Testis (tissue), 3 donors: ENCODE measurements around the gene SLC35D2. TPM values are rescaled to one million over a fixed set of nuclear protein-coding genes. Genes with fewer than 3 reads are reported as not detected.

Source experiments
- DNase-seq: peaks from one replicate; pipeline ENCODE4 v3.0.0-alpha.2; 2019
- H3K27ac ChIP-seq, 2 donors: fragments of 200-600 bp; sonication (generic); one replicate each; pipeline ENCODE4 v1.5.1; 2019
- H3K27me3 ChIP-seq: fragments of 200-600 bp; sonication (generic); one replicate; pipeline ENCODE4 v1.5.1; 2019
- H3K36me3 ChIP-seq: fragments of 200-600 bp; sonication (generic); one replicate; pipeline ENCODE4 v1.5.1; 2017; ENCODE audit warnings: low read depth; ENCODE audit errors: missing control alignments
- H3K4me1 ChIP-seq: fragments of 200-600 bp; sonication (generic); one replicate; pipeline ENCODE4 v1.5.1; 2019
- H3K4me3 ChIP-seq, 2 donors: fragments of 200-600 bp; sonication (generic); one replicate each; pipeline ENCODE4 v1.5.1; 2017 to 2019
- H3K9me3 ChIP-seq: fragments of 200-600 bp; sonication (generic); one replicate; pipeline ENCODE4 v1.5.1; 2017
- POLR2A ChIP-seq: fragments of 450-650 bp; IDR thresholded peaks from one replicate; pipeline ENCODE4 v1.6.1; 2017; ENCODE audit warnings: antibody characterized with exemption, mild to moderate bottlenecking, moderate library complexity
- WGBS, 2 donors: methylation state at CpG; one replicate each; pipeline ENCODE4 v1.1.5; 2018; 5-methylcytosine and 5-hydroxymethylcytosine counted together
- intact Hi-C: fragments of 100-400 bp; cut with DNase I; formaldehyde crosslinking; loops from one replicate; pipeline ENCODE4 v1.15.1; 2023; ENCODE audit warnings: low total_unique reads
- polyA plus RNA-seq: library from polyadenylated mRNA; stranded (reverse); fragments of 350-450 nt; fragmentation: Illumina TruSeq; extraction: RNeasy Lipid Tissue Mini Kit (QIAGEN cat#74804); gene quantifications from one replicate; pipeline ENCODE4 v1.2.3, GENCODE V29; 2014; ENCODE audit warnings: low read depth, low replicate concordance; ENCODE audit not compliant: insufficient read depth
- total RNA-seq, 2 donors: library from RNA; depleted of rRNA; stranded (reverse); fragments of >200 nt; gene quantifications; one replicate each; pipeline ENCODE4 v1.2.3, GENCODE V29; 2016
- TF ChIP-seq, protein P1 (sequence below), 3 experiments: fragments of 450-650 bp in 2 of 3; fragments of 200-600 bp in 1 of 3; sonication (generic) in 1 of 3; IDR thresholded peaks; one replicate each; pipeline ENCODE4 v1.5.1; 2016 to 2019; ENCODE audit warnings: antibody characterized with exemption in 3 of 3, mild to moderate bottlenecking in 2 of 3, moderate library complexity in 1 of 3

SLC35D2 gene
- total and polyA plus RNA-seq, 3 donors from 2014 or later = 18.4 to 34.2 (median 26.5) TPM

DNA sequence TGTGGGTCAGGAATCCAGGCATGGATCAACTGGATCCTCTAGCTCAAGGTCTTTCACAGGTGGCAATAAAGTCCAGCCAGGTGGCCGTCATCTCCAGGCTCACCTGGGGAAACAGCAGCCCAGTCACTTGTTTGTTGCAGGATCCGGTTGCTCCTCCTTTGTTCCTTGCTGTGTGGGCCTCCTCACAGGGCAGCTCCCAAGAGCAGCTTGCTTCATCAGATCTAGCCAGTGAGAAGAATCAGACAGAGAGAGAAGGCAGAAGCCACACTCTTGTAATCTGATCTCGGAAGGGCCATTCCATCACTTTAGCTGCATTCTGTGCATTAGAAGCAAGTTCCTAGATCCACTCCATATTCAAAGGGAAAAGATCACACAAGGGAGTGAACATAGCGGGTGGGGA lies 78.3 kb downstream of the SLC35D2 start:
- TF ChIP-seq, protein P1, sequence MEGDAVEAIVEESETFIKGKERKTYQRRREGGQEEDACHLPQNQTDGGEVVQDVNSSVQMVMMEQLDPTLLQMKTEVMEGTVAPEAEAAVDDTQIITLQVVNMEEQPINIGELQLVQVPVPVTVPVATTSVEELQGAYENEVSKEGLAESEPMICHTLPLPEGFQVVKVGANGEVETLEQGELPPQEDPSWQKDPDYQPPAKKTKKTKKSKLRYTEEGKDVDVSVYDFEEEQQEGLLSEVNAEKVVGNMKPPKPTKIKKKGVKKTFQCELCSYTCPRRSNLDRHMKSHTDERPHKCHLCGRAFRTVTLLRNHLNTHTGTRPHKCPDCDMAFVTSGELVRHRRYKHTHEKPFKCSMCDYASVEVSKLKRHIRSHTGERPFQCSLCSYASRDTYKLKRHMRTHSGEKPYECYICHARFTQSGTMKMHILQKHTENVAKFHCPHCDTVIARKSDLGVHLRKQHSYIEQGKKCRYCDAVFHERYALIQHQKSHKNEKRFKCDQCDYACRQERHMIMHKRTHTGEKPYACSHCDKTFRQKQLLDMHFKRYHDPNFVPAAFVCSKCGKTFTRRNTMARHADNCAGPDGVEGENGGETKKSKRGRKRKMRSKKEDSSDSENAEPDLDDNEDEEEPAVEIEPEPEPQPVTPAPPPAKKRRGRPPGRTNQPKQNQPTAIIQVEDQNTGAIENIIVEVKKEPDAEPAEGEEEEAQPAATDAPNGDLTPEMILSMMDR (IDR thresholded peaks at IDR 0.05) = no peak
- TF ChIP-seq POLR2A = no peak
- intact Hi-C loops = no loop called here
- no peaks in the 10 kb centered on the region for H3K36me3 ChIP-seq
- no peak overlapping the region for H3K27ac ChIP-seq
- DNase-seq = no peak
- H3K4me3 ChIP-seq = no peak overlapping the region
- 67 to 96% methylated on average over 4 of the region's 4 CpGs for WGBS, 2 donors
- peaks cover 17% of the 10 kb centered on the region for H3K4me1 ChIP-seq
- H3K27me3 ChIP-seq = no peaks in the 10 kb centered on the region
- no peaks in the 10 kb centered on the region for H3K9me3 ChIP-seq

DNA sequence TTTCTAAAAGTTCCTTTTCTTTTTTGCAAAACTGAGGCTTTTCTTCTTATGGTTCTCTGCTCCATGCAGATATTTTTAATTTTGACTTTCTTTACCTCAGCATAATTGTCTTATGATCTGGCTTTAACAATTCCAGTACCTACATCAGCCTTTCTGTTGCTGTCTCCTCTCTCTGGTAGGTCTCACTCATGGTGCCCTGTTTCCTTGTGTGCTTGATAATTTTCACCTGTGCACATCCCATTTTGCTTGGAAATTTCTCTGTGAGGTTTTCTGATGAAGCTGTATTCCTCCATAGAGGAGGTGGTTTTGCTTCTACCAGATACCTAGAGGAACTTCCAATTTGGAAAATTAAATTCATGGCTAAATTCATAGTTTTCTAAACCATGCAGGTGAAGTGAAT lies 79.3 kb downstream of the SLC35D2 start:
- no peaks in the 10 kb centered on the region for H3K36me3 ChIP-seq
- no peaks in the 10 kb centered on the region for H3K9me3 ChIP-seq

DNA sequence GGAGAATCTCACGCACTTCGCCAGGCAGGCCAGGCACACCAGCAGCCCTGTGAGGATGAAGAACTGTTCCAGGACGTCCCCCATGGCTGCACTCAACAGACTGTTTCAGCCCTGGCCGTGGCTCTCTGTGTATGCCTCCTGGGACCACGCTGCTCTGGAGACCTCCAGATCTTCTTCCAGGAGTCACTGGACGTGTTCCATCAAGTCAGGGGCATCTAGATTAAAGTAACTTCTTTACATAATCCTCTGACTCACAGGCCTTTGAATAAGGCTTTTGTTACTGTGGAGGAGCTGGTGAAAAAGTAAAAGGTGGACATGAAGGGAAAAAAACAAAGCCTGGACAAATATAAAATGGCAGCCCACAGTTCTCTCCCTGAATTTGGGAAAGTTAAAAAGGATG lies 81.5 kb downstream of the SLC35D2 start, which contains the start of gene HSD17B3:
TSS of gene HSD17B3 (minus strand) at position 156 of the 400 bp plus-strand sequence. CDS start at position 84, 72 bp downstream.
- TF ChIP-seq, protein P1 (IDR thresholded peaks at IDR 0.05) = no peak
- no peak for TF ChIP-seq POLR2A
- peak; percentile 84 for DNase-seq
- intact Hi-C loops = no loop called here
- H3K27ac ChIP-seq = peak within 1 kb of the TSS; percentile 81 to 86
- H3K36me3 ChIP-seq = no peaks in the 10 kb centered on the region
- peak within 1 kb of the TSS; percentile 16 to 55 for H3K4me3 ChIP-seq
- 25 to 37% methylated on average over 6 of the region's 6 CpGs for WGBS, 2 donors
- no peaks in the 10 kb centered on the region for H3K27me3 ChIP-seq
- no peaks in the 10 kb centered on the region for H3K9me3 ChIP-seq
- peaks cover 22% of the 10 kb centered on the region for H3K4me1 ChIP-seq

More for the DNA sequence above, 79.3 kb downstream of the SLC35D2 start:
- H3K4me1 ChIP-seq = peaks cover 17% of the 10 kb centered on the region
- H3K4me3 ChIP-seq = no peak overlapping the region
- no peaks in the 10 kb centered on the region for H3K27me3 ChIP-seq
- intact Hi-C loops = no loop called here
- no peak for TF ChIP-seq POLR2A
- TF ChIP-seq, protein P1 (IDR thresholded peaks at IDR 0.05) = no peak
- DNase-seq = no peak
- peak overlapping the region in 1 of 2 donors; percentile 86 for H3K27ac ChIP-seq

GRCh38 chr9:96299823-96300222 lies 83.7 kb downstream of the SLC35D2 start:
- H3K4me3 ChIP-seq = peak overlapping the region in 1 of 2 donors; percentile 6
- no peaks in the 10 kb centered on the region for H3K36me3 ChIP-seq
- peaks cover 34% of the 10 kb centered on the region for H3K4me1 ChIP-seq
- WGBS, 2 donors = 33 to 59% methylated on average over 4 of the region's 4 CpGs
- no peaks in the 10 kb centered on the region for H3K9me3 ChIP-seq
- peak; percentile 50 for DNase-seq
- TF ChIP-seq, protein P1 (IDR thresholded peaks at IDR 0.05) = no peak
- TF ChIP-seq POLR2A = no peak
- intact Hi-C loops = no loop called here
- peak overlapping the region; percentile 21 to 86 for H3K27ac ChIP-seq
- no peaks in the 10 kb centered on the region for H3K27me3 ChIP-seq

DNA sequence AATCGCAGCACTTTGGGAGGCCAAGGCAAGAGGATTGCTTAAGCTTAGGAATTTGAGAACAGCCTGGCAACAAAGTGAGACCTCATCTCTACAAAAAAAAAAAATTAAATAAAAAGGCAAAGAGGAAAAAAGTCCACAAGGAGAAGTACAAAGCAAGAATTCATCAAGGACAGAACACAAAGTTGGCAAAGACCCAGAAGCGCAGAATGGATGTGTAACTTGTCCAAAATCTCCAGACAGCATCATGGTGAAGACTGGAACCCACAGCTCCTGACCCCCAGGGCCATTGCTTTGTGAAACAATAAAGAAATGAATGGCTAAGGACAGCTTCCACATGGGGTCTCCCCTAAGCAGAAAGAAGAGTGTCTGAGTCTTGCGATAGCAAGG lies 89.4 kb downstream of the SLC35D2 start:
- no peak for TF ChIP-seq POLR2A
- TF ChIP-seq, protein P1 (IDR thresholded peaks at IDR 0.05) = no peak
- Histone ChIP-seq H3K36me3 (no peaks in the 10 kb centered on the region), H3K4me3 (no peak overlapping the region), H3K27me3 (no peaks in the 10 kb centered on the region), H3K9me3 (no peaks in the 10 kb centered on the region), H3K4me1 (peaks cover 32% of the 10 kb centered on the region), H3K27ac (peak overlapping the region; percentile 67 to 86)
- intact Hi-C loops = no loop called here
- WGBS, 2 donors = 44 to 48% methylated on average over 3 of the region's 3 CpGs
- DNase-seq = peak; percentile 71
